NCI-H2107 treated with DMSO at 0.1 percent for 48 hours (cell line): ENCODE results near the gene PDLIM1.
A peak's percentile ranks its signal among the peaks of the same experiment; 100 is the strongest.

Experiments
- DNase-seq: peaks from one replicate; lab custom pipeline; 2025; ENCODE audit not compliant: unreplicated experiment; lab: John Stamatoyannopoulos, UW

Gene PDLIM1

DNA sequence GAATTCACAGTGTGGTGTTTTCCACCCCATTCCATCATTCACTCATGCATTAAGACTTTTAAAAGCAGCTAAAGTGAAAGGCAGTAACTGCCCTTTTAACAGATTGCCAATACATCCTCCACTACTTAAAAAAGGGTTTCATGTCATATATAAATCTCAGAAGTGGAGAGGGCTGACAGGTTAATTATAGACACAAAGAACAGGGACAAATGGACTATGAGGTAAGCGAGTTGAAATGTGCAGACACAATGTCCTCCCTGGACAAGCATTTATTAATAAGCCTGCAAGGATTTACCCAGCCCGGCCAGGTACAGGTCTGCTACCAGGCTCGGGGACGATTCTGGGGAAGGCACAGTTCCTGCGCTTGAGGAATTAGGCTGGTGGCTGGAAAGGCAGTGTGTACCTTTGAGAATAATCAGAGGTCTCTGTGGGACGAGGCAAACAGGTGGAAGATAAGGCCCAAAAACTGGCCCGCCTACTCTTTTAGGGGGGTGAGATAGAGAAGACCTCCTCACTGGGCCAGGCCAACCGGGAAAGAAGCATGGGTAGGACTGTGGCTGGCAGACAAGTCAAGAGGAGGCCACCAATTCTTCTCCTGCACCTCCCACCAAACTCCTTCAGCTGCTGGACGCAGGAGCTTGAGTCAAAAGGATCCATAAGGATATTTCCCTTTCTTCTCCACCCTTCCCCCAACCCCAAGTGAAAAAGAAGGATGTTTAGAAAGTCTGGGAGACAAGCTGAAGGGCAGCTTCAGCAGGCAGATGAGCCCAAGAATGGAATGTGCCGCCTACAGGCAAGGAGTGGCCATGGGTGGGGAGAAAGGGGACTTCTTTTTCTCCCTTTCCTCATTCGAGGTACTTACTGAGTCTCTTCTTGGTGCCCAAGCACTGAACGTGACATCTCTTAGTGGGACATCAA, 1.5 kb downstream of the PDLIM1 start:
- no peak for DNase-seq

DNA sequence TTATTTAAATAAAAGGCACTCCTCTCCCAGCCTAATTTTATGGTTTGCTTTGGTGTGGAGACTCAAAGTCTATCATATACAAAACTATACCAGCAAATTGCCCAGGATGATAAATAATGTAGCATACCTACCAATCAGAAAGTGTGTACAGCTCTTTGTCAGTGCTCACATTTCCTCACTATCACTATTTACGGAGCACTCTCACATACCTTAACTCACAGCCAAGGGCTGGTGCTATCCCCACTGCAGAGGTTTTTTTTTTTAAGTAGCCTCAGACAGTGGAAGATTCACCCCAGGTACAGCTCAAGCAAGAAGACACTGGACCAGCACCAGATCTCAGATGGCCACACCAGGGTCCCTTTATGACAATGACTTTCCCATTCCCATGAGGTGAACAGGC, 2.5 kb downstream of the PDLIM1 start:
- DNase-seq: no peak

DNA sequence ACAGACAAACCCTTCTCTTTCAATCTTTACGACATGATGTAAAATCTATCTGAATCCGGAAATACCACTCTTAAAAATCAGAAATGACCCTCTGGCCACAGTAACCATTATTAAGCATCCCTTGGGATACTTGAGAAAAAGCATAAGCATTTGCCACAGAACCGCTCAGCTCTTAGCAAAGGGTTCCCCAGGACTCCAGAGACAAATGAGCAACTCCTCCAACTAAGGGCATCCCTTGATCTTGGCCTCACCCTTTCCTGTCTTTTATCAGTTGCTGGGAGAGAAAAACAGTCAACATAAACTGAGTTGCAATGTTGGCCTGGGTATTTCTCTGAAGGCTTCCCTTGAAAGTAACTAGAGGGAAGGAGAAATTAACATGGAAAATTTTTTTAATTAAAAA, 3.5 kb downstream of the PDLIM1 start:
- DNase-seq: no peak

DNA sequence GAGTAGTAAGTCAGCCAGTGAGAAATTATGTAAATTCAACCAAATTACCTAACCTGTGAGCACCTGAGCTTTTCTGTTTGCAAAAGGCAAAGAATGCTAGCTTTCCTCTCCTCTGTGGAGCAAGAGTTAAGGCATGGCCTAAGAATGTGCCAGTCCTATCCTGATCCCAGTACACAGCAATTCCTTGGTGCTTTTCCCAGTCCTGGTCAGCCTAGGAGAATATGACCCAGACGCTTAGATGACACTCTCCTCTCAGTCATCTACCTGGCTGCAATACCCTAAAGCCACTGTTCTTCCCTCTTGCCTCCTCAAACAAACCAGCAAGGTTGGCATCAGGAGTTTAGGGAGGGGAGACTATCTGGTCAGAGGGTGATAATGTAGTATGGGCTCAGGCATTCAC, 4.1 kb downstream of the PDLIM1 start:
- no peak for DNase-seq

DNA sequence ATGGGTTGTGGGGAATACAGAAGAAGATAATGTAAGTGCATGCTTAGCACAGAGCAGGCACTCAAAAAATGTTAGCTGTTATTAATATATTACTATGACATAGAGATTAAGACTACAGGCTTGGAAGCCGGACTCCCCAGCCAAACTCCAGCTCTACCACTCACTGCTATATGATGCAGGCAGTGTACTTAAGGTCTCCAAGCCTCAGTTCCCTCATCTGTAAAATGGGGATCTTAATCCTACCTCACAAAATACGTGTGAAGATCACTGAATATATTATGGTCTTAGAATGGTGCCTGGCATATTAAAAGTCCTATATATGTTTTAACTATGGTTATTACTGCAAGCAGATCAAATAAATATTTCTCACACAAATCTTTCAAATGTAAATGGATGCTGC, 5.2 kb downstream of the PDLIM1 start:
- DNase-seq: no peak

DNA sequence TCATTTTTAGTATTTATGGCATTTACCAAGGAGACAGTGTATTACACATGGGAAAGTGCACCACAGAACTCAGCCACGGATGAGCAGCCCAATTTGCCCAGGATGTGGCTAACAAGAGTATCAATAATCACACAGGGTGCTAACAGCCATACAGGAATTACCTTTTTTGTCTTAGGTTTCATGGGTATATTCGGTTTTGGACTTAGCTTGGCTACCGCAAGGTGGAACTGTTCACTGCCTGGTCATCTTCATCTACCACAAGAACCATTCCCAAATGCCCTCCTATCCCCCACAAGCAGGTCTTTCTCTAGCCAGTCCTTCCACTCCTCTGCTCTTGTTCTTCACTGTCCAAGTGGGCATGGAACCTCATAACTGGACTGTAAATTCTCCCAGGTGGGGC, 6.0 kb downstream of the PDLIM1 start:
- no peak for DNase-seq

DNA sequence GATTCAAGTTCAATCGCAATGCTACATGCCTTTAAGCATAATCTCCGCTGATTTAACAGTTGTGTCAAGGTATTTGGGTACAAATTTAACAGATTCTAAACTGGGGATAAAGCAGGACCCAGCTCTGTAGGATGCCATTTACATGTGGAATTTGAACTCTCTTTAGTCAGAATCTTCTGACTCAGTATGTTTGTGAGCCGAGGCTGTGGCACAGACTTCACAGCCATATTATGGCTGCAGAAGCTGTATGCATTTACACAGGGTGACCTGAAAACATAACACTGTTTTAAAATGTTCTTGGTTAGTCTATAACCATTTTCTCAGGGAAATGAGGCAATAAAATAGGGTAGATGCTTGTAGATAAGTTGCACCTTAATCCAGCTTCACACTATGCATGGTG, 8.7 kb downstream of the PDLIM1 start:
- DNase-seq: no peak

DNA sequence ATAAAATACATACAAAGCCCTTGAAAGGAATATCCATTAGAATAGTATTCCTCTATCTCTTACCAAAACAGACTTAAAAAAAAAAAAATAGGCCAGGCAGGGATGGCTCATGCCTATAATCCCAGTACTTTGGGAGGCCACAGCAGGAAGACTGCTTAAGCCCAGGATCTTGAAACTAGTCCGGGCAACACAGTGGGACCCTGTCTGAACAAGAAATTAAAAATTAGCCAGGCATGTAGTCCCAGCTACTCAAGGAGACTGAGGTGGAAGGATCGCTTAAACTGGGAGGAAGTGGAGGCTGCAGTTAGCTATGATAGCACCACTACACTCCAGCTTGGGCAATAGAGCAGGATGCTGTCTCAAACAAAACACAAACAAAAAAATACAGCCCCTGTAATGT, 9.6 kb downstream of the PDLIM1 start:
- DNase-seq: no peak

DNA sequence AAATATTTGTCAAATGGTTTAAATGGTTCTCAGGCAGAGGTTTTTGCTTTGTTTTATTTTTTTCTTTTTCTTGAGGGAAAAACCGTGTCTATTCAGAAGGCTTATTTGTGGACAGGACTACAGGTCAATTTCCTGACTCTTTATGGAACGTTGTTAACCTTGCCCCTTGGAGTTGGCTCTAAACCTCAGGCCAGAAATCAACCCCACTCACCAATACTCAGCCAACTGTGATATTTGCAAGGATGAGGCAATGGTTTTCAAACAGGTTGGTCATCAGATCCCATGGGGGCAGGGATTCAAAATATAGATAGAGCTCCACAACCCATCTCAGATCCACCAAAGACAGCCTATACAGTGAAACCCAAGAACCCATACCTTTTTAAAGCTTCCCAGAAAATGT, 10.2 kb downstream of the PDLIM1 start:
- DNase-seq: no peak

DNA sequence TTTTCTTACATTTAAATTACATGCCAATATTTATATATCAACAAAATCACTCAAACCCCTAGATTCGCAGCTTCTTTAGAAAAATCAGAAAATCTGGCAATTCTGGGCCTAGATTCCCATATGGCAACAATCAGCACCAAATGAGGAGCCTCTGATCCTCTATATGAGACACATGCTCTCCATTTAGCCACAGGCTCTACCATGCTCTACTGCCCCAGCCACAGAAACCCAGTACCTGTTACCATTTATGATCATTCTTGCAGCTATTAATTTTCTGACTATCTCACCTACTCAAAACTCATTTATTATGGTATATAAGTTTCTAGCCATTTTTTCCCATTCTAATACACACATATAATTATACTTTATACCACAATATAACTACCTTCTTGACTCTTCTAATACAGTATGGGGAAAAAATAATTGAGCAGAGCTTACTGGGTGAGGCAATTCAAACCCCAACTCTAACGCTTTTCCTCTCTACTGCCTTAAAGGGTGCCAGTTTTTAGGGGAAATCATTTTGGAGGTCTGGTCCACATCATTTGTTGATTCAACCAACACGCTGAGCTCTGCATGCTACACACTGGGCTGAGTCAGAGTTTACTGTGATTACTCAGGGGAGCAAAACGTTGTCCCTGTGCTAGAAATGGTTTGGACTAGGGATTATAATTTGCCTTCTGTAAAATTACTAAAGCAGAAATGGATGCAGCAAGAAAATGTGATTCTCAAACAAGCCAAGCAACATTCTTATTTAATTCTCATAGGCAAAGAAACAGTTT, 11.6 kb downstream of the PDLIM1 start:
- no peak for DNase-seq

DNA sequence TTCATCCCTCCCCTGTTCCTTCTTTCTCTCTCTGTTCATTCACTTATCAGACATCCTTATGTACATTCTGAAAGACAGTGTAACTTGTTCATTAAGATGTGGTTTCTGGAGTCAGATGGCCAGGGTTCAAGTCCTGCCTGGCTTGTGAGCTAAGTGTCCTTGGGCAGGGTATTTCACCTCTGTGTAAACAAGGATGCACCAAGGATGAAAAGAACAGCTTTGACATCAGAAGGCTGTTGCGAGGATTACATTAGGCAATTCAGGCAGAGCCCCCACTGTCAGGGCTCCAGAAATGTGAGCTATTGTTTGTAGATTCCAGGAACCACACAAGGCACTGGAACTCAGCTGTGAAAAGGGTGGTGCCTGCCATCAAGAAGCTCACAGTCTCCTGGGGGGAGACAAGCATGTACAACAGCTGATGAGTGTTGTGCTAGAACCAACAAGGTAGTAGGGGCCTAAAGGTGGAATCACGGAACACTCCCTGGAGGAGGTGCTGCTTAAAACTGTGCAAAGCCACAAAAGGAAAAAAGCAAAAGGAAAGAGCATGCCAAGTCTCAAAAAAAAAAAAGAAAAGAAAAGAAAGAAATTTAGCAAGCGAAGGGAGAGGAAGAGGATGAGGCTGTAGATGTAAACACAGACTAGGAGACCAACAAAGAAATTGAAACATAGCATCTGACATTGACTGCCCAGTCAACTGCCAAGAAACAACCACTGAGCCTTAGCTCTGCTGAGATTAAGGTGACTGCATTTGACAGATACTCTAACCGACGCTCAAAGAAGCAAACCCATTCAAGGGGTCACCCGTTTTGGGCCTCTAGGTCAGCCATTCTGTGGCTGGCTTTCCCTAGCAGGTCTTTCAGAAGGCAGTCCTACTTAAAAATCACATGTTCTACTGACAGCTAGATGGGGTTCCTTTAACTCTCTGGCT, 12.5 kb downstream of the PDLIM1 start:
- no peak for DNase-seq

DNA sequence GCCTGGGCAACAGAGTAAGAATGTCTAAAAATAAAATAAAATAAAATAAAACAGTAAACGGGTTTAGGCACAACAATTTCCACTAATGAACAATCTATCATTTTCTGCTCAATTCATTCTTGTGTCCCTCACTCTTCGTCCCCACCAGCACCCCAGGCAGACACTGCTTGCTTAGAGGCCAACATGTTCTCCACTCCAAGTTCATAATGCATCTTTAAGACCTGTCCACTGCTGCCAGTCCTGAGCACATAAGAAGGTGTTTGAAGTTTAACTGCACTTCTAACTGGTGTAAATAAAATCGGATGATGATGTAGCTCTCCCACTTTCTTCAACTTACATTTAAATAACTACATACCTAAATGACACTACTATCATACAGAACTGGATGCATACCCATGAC, 13.2 kb downstream of the PDLIM1 start:
- DNase-seq: no peak

DNA sequence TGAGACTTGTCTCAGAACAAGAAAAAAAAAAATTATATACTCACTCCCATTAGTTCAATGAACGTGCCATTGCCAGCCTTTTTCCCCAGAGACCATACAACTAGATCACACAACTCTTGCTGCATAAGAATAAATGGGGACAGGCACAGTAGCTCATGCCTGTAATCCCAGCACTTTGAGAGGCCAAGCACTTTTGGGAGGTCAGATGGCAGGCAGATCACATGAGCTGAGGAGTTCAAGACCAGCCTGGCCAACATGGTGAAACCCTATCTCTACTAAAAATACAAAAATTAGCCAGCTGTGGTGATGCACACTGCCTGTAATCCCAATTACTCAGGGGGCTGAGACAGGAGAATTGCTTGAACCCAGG, 13.6 kb downstream of the PDLIM1 start:
- DNase-seq: no peak

DNA sequence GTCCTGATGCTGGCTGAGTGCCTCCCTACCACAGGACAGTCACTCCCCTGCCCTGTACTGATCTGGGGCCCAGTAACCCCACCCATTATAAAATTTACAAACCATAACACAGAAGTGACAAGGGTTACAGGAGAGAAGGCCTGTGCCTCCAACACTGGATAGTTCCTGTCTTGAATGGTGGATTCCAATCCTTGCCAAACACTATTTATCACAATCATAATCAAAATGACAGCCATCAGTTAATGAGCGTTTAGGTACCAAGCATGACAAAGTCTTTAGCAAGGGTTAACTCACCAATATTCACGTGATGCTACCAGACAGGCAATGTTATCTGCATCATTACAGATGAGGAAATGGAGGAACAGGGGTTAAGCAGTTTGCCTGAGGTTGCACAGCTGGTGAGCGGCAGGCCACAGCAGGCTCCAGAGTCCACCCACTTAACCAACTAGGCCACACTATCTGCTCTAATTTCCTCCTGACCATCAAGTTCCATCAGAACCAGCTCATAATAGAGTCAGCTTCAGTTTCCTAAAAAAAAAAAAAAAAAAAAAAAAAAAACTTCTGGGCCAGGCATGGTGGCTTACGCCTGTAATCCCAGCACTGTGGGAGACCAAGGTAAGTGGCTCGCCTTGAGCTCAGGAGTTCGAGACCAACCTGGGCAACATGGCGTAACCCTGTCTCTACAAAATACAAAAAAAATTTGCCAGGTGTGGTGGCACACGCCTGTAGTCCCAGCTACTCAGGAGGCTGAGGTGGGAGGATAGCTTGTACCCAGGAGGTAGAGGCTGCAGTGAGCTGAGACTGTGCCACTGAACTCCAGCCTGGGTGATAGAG, 14.2 kb downstream of the PDLIM1 start:
- no peak for DNase-seq

DNA sequence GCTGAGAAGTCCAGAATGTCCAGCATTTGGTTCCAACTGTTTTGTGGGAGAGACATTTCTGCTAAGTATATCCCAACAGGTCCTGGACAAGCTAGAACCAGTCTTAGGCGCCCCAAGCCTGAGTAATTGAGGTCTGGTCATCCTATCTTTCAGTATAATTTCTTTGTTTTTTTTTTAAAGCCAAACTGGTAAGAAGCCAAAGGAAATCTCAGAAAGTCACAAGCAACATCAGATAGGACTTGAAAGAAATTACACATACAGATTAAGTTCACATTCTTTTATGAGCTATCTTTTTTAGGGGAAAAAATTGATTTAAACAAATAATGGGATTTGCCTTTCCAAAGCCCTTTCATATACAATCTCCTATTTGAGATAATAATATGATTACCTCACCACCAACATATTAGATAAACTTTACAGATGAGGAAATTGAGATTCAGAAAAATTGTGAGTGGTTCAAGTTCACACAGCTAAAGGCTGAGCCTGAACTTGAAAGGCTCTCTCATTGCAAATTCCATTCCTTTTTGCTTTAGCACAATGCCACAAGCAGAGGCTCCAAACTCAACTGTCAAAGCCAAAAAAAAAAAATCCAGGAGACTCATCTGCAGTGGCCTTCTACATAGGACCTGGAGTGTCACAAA, 15.0 kb downstream of the PDLIM1 start:
- DNase-seq: no peak

DNA sequence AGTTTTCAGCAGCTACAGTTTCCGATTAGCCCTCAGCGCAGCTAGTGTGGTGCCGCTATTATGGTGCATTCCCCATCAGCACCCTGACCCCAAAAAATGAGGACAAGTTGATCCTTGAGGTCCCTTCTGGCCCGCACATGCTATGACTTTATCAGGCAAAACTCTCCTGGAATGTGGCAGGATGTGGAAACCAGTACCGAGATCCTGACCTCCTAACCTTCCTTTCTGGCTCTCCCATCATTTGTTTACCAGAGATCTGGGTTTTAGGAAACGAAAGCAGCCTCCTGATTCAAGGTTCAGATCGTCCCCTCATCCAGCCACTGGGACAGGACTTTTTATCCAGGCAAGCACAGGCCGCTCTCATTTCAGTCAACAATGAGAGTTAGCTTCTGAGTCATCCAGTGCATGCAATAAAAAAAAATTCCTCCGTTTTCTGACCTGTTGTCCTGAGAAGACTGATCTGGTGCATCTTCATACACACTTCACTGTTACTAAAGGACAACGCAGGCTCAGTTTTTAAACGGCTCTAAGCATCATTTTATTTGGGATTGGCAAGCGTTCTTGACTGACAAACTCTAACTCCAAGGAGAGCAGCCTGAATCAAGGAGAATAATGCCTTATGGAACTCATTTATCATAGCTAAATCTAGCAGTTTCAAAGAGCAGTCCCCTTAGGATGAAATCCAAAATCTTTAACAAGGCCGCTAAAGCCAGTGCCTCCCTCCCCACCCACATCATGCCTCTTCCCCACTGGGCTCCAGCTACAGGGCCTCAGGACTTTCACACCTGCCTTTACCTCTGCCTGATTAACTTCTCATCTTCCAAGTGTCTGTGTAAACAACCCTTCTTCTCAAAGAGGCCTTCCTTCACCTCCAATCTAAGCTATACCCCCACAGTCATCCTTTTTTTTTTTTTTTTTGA, 17.1 kb downstream of the PDLIM1 start:
- DNase-seq: no peak

DNA sequence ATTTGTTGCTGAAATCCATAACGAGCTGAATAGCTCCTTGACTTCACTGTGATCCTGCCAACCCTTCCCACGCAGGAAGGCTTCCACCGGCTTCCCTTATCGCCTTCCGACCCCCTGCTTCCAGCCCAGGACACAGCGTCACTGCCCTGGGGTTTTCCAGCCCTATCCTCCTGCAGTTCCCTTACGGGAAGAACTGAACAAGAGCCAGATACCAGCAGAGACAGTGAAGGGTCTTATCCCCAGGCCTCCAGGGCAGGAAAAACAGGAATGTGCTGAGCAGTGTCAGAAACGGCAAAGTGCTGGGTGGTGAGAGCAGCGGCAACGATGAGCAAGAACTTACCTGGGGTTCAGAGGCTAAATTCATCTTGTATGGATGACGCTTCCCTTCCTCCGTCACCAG, 22.4 kb downstream of the PDLIM1 start:
- DNase-seq: no peak

DNA sequence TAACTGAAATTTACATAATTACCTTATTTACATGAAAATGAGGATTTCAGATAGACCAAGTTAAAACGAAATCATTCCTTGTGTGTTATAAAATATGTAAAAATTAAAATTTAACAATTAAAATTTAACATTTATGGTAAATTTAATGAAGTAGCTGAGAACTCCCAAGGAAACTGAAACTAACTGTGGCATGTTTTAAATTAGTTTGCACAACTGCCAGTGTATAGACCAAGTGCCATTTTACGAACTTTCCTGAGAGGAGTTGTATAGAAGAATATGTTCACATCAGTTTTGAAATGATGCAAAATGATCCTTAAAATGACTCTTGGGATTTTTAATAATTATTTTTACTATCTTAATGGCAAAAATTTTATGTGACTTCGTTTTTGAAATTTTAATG, 23.6 kb downstream of the PDLIM1 start:
- no peak for DNase-seq

DNA sequence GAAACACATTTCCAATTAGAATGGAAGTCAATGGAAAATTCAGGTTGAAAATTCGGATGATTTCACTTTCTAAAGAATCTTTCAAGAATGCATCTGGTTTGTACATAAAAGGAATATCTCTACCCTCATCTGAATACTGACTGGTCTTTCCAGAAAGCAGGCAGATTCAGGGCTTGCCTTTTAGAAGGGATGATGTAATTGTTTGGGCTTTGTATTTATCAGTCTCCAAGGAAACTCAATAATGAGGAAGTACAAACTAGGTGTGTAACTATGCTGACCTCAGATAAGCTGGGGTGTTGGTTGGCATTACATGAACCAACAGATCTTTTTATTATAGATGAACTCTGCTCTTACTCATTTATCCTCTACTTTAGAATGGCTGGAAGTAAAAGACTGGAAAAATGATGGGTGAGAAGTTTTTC, 24.1 kb downstream of the PDLIM1 start:
- DNase-seq: peak; percentile 66
